HFF-Myc (cell line): Measurements from ENCODE around the gene FBXL17.

Experiments used
- DNase-seq: peaks from one replicate; pipeline ENCODE4 v3.0.0-alpha.2; 2011; ENCODE audit warnings: low read depth; ENCODE audit errors: extremely low read depth
- H3K4me3 ChIP-seq: replicated peaks from 2 replicates; pipeline ENCODE4 v1.5.1; 2011; ENCODE audit warnings: low read depth, mild to moderate bottlenecking, control low read depth, low read length
- CTCF ChIP-seq: IDR thresholded peaks from 2 replicates; pipeline ENCODE4 v1.5.1; 2012; ENCODE audit warnings: mild to moderate bottlenecking, low read depth, low read length, control low read depth; ENCODE audit errors: missing control alignments

FBXL17 gene

GRCh38 chr5:107977550-107978071 lies 404.3 kb downstream of the FBXL17 start:
- TF ChIP-seq CTCF, result no peak
- DNase-seq, result no peak
- no peak overlapping the region for H3K4me3 ChIP-seq

DNA sequence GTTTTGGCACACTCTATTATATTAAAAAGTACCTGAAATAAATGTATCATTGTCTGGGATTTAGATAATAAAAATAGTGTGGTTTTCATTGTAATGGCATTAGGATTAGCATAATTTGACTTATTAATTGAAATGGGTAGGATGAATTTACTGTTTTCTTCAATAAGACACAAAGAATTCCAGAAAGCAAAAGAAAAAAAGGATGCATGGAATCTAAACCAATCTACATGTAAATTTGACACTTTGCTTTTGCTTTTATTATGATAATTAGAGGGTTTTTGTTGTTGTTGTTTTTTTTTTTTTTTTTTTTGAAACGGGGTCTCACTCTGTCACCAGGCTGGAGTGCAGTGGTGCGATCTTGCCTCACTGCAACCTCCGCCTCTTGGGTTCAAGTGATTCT lies 406.3 kb downstream of the FBXL17 start:
- no peak for TF ChIP-seq CTCF
- no peak overlapping the region for H3K4me3 ChIP-seq
- no peak for DNase-seq

DNA sequence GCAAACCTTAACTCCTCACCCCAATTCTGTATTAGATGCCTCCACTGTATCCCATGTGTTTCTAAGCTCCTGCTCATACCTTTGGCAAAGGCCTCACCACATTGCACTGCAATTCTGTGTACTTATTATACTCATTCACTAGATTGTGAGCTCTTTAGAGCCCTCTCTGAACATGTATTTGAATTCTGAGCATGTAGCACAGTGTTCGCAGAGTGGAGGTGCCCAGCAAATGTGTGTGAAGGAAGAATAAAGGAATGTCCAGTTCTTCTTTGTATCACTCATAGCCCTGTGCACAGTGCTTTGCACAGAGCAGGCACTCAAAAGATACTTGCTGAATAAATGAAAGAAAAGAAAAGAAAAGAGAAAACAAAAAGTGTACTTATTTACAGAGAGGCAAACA lies 410.1 kb downstream of the FBXL17 start:
- DNase-seq, result no peak
- TF ChIP-seq CTCF, result no peak

GRCh38 chr5:107969847-107970246 lies 412.1 kb downstream of the FBXL17 start:
- H3K4me3 ChIP-seq, result no peak overlapping the region
- no peak for TF ChIP-seq CTCF
- DNase-seq, result no peak

More for the DNA sequence above, 410.1 kb downstream of the FBXL17 start:
- no peak overlapping the region for H3K4me3 ChIP-seq

GRCh38 chr5:107968998-107969397 lies 412.9 kb downstream of the FBXL17 start:
- no peak for DNase-seq
- no peak overlapping the region for H3K4me3 ChIP-seq
- TF ChIP-seq CTCF, result no peak

- H3K4me3 ChIP-seq, result no peak overlapping the region
- TF ChIP-seq CTCF, result no peak
- no peak for DNase-seq
Measured at GRCh38 chr5:107968406-107968843, 413.5 kb downstream of the FBXL17 start.

DNA sequence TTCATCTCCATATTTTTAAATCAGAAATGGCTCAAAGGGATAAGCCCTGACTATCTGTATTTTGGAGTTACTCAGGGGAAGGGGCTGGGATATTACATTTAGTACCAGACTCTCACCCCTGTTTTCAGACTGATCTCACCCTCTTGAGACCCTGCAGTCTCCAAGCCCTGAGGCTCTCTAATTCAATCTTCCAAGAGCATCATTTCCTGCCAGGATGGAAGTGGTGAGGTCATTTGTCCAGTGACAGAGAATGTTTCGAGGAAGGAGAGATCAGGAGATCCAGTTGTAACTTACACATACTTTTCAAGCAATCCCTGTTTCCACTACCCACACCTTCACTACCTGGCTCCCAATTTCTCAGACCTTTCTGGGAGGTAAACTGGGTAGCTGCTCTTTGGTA lies 415.7 kb downstream of the FBXL17 start:
- TF ChIP-seq CTCF, result no peak
- DNase-seq, result no peak
- H3K4me3 ChIP-seq, result no peak overlapping the region
